ENCODE results near the gene ZNRF3. TPM values are rescaled to one million over a fixed set of nuclear protein-coding genes. Genes with fewer than 3 reads are reported as not detected.

ZNRF3 gene
- total RNA-seq, 6 donors from 2014 or later = 11.4 to 16.9 (median 14.4) TPM

GRCh38 chr22:29088809-29089208, 205.4 kb downstream of the ZNRF3 start:
- ATAC-seq (ENCODE audit: low FRiP score in 2 of 2) = no peak
- TF ChIP-seq EP300 (IDR thresholded peaks at IDR 0.05) (no peak), POLR2A (IDR thresholded peaks at IDR 0.05) (no peak), CTCF (IDR thresholded peaks at IDR 0.05) (no peak), POLR2AphosphoS5 (IDR thresholded peaks at IDR 0.05) (no peak)
- Histone ChIP-seq H3K4me1 (peaks cover 9 to 12% (median 10%) of the 10 kb centered on the region in 4 donors), H3K9me3 (no peaks in the 10 kb centered on the region), H3K4me3 (no peak overlapping the region), H3K27me3 (no peaks in the 10 kb centered on the region), H3K36me3 (no peaks in the 10 kb centered on the region), H3K27ac (no peak overlapping the region)
- 91 to 98% methylated on average over 3 of the region's 3 CpGs for WGBS, 2 donors
- DNase-seq = no peak

GRCh38 chr22:29089507-29089906, 206.1 kb downstream of the ZNRF3 start:
- TF ChIP-seq POLR2A (IDR thresholded peaks at IDR 0.05) (no peak), POLR2AphosphoS5 (IDR thresholded peaks at IDR 0.05) (no peak), CTCF (IDR thresholded peaks at IDR 0.05) (no peak), EP300 (IDR thresholded peaks at IDR 0.05) (no peak)
- DNase-seq (no peak), ATAC-seq (ENCODE audit: low FRiP score in 2 of 2) (no peak)
- no peaks in the 10 kb centered on the region for H3K27me3 ChIP-seq
- no peak overlapping the region for H3K27ac ChIP-seq
- H3K4me1 ChIP-seq = peaks cover 6 to 11% (median 9%) of the 10 kb centered on the region in 4 donors
- H3K36me3 ChIP-seq = no peaks in the 10 kb centered on the region
- H3K9me3 ChIP-seq = no peaks in the 10 kb centered on the region
- no peak overlapping the region for H3K4me3 ChIP-seq
- 54 to 69% methylated on average over 3 of the region's 3 CpGs for WGBS, 2 donors

- H3K4me3 ChIP-seq = no peak overlapping the region
- TF ChIP-seq POLR2AphosphoS5 (IDR thresholded peaks at IDR 0.05) (no peak), CTCF (IDR thresholded peaks at IDR 0.05) (no peak), EP300 (IDR thresholded peaks at IDR 0.05) (no peak), POLR2A (IDR thresholded peaks at IDR 0.05) (no peak)
- H3K4me1 ChIP-seq = peaks cover 6 to 11% (median 9%) of the 10 kb centered on the region in 4 donors
- H3K36me3 ChIP-seq = peaks cover 0 to 4% (median 0%) of the 10 kb centered on the region in 4 donors
- DNase-seq (no peak), ATAC-seq (ENCODE audit: low FRiP score in 2 of 2) (no peak)
- 61 to 64% methylated on average over 3 of the region's 3 CpGs for WGBS, 2 donors
- H3K9me3 ChIP-seq = no peaks in the 10 kb centered on the region
- H3K27ac ChIP-seq = no peak overlapping the region
- no peaks in the 10 kb centered on the region for H3K27me3 ChIP-seq
Observed at GRCh38 chr22:29090039-29090438, 206.7 kb downstream of the ZNRF3 start.

GRCh38 chr22:29092243-29092642, 208.9 kb downstream of the ZNRF3 start:
- no peak for TF ChIP-seq POLR2AphosphoS5 (IDR thresholded peaks at IDR 0.05)
- TF ChIP-seq CTCF (IDR thresholded peaks at IDR 0.05) = no peak
- TF ChIP-seq EP300 (IDR thresholded peaks at IDR 0.05) = no peak
- TF ChIP-seq POLR2A (IDR thresholded peaks at IDR 0.05) = no peak
- Histone ChIP-seq H3K27me3 (no peaks in the 10 kb centered on the region), H3K36me3 (peaks cover 0 to 10% (median 0%) of the 10 kb centered on the region in 4 donors), H3K4me3 (no peak overlapping the region), H3K27ac (peak overlapping the region in 1 of 4 donors; percentile 40), H3K9me3 (no peaks in the 10 kb centered on the region), H3K4me1 (peaks cover 6 to 11% (median 9%) of the 10 kb centered on the region in 4 donors)
- ATAC-seq (ENCODE audit: low FRiP score in 2 of 2) (no peak), DNase-seq (no peak)
- 60 to 65% methylated on average over 4 of the region's 4 CpGs for WGBS, 2 donors

GRCh38 chr22:29093030-29093429, 209.7 kb downstream of the ZNRF3 start:
- TF ChIP-seq POLR2A (IDR thresholded peaks at IDR 0.05) = no peak
- no peak for TF ChIP-seq CTCF (IDR thresholded peaks at IDR 0.05)
- TF ChIP-seq EP300 (IDR thresholded peaks at IDR 0.05) = no peak
- TF ChIP-seq POLR2AphosphoS5 (IDR thresholded peaks at IDR 0.05) = no peak
- H3K27me3 ChIP-seq = no peaks in the 10 kb centered on the region
- H3K27ac ChIP-seq = no peak overlapping the region
- H3K4me1 ChIP-seq = peaks cover 6 to 11% (median 9%) of the 10 kb centered on the region in 4 donors
- 73 to 90% methylated on average over 1 of the region's 1 CpG for WGBS, 2 donors
- H3K36me3 ChIP-seq = peaks cover 0 to 10% (median 0%) of the 10 kb centered on the region in 4 donors
- no peak for DNase-seq
- no peaks in the 10 kb centered on the region for H3K9me3 ChIP-seq
- no peak overlapping the region for H3K4me3 ChIP-seq
- ATAC-seq (ENCODE audit: low FRiP score in 2 of 2) = no peak

All from upper lobe of left lung (tissue), 6 donors.